ENCODE data around the gene GLA. TPM values are rescaled to one million over a fixed set of nuclear protein-coding genes. Genes with fewer than 3 reads are reported as not detected.

GLA gene
- total and polyA plus RNA-seq, 9 of the 15 experiments (the other 6 are each of a cell fraction or from before 2014, with no cell fraction given) = 41.7 to 146 (median 73.8) TPM

- intact Hi-C loops (cut with micrococcal nuclease) (loop anchor here (2.0 to 5.0 kb wide), 2 partner anchors 42 to 58 kb away; partner anchors contain the start of genes GLA, HNRNPH2 and RPL36A), in situ Hi-C loops (cut with MboI) (no loop called here)
- H3K9me3 ChIP-seq (replicated peaks; ENCODE audit: control insufficient read depth, insufficient read depth, low read depth, low read length) = no peaks in the 10 kb centered on the region
- no peaks in the 10 kb centered on the region for H3K9me1 ChIP-seq (ENCODE audit: control insufficient read depth, insufficient read depth, low read length)
- no peaks in the 10 kb centered on the region for H3K27me3 ChIP-seq (ENCODE audit: control insufficient read depth in 2 of 2, insufficient read depth in 2 of 2, low read length in 2 of 2)
- H3K36me3 ChIP-seq (ENCODE audit: control insufficient read depth, insufficient read depth, low read length) = peaks cover 53% of the 10 kb centered on the region
- peaks cover 40% of the 10 kb centered on the region for H3K79me2 ChIP-seq (ENCODE audit: control insufficient read depth, insufficient read depth, low read length)
- 0 out of 2 replicates have a peak, but pooled peaks have one; percentile 19 for TF ChIP-seq ZNF395 (CRISPR knock-in tag; IDR thresholded peaks at IDR 0.05)
- no peak for TF ChIP-seq RBBP5 (IDR thresholded peaks at IDR 0.05; ENCODE audit: borderline replicate concordance, insufficient read depth, low read length, poor library complexity, severe bottlenecking)
- peak; percentile 19; the same call in 1 of the 2 replicates for TF ChIP-seq POLR2H (tag; IDR thresholded peaks at IDR 0.05; ENCODE audit: low read depth)
- 0 out of 6 replicates have a peak, but pooled peaks of 1 of the 3 experiments have one; percentile 1 for TF ChIP-seq CTCF (IDR thresholded peaks at IDR 0.05 in 2 of 3, conservative IDR thresholded peaks at IDR 0.05 in 1 of 3; ENCODE audit: insufficient read depth in 2 of 3, low read depth in 1 of 3, low read length in 3 of 3)
- 0 out of 2 replicates have a peak, but pooled peaks have one; percentile 50 for TF ChIP-seq ZNF592 (IDR thresholded peaks at IDR 0.05)
- TF ChIP-seq STAT5A (IDR thresholded peaks at IDR 0.05; ENCODE audit: borderline replicate concordance, low read length) = no peak
- 0 out of 4 replicates have a peak, but pooled peaks of 1 of the 2 experiments have one; percentile 11 for TF ChIP-seq ARNT (IDR thresholded peaks at IDR 0.05)
- TF ChIP-seq EP300 (IDR thresholded peaks at IDR 0.05; ENCODE audit: low read length) = no peak
- TF ChIP-seq KDM4B (IDR thresholded peaks at IDR 0.05; ENCODE audit: borderline replicate concordance in 2 of 2, low read depth in 1 of 2) = no peak
- no peak for TF ChIP-seq GATA2 (CRISPR knock-in tag; IDR thresholded peaks at IDR 0.05)
- 0 out of 2 replicates have a peak, but pooled peaks have one; percentile 5 for TF ChIP-seq NR2C1 (IDR thresholded peaks at IDR 0.05)
- no peak for TF ChIP-seq NR2C1 (tag; IDR thresholded peaks at IDR 0.05)
- TF ChIP-seq HMBOX1 (IDR thresholded peaks at IDR 0.05) = 0 out of 2 replicates have a peak, but pooled peaks have one; percentile 47
- H3K27ac ChIP-seq (ENCODE audit: extremely low read depth, low read depth, low read length) = peak overlapping the region; percentile 94
- peaks cover 0 to 6% of the 10 kb centered on the region in 2 experiments; a peak in 4 of 5 replicates for H3K4me1 ChIP-seq (replicated peaks in 1 of 2; ENCODE audit: control insufficient read depth in 2 of 2, insufficient read depth in 2 of 2, low read length in 2 of 2)
- WGBS (ENCODE audit: insufficient coverage, low coverage, missing lambda C conversion rate) = 9% methylated on average over 3 of the region's 4 CpGs
- FAIRE-seq = no peak
- peak overlapping the region; percentile 95 for H2AFZ ChIP-seq (ENCODE audit: low read depth, low read length)
- peak overlapping the region; percentile 64; the same call in 1 of the 2 replicates for H3K4me3 ChIP-seq
- peak overlapping the region; percentile 85 for H3K4me2 ChIP-seq (ENCODE audit: insufficient read depth, low read length)
- peak; percentile 15 for ATAC-seq
- H4K20me1 ChIP-seq (replicated peaks; ENCODE audit: control insufficient read depth, insufficient read depth, low read length) = no peaks in the 10 kb centered on the region
- TSS peak; percentile 97 for BruUV-seq (replicated peaks)
- H3K9ac ChIP-seq (ENCODE audit: insufficient read depth in 1 of 2, low read depth in 2 of 2, low read length in 2 of 2) = peak overlapping the region; percentile 85 to 96; a peak in 3 of 4 replicates
- ChIA-PET CTCF (ENCODE audit: low intra/inter-chr PET ratio) (no interaction called here), POLR2A (interaction anchor here (0.9 to 4.0 kb wide), 6 partner anchors 8 to 68 kb away, joined by 3 to 21 read pairs (median 5); partner anchors contain the start of gene RPL36A)
- no peak for DNase-seq (ENCODE audit: extremely low read depth in 1 of 4, low spot score in 3 of 4)
These were observed 58.5 kb downstream of the GLA start for GRCh38 chrX:101349193-101349562.

Data from K562 (cell line).